Smooth muscle cell (in vitro differentiated cells): ENCODE data around the gene ZNF821. TPM values are rescaled to one million over a fixed set of nuclear protein-coding genes. Genes with fewer than 3 reads are reported as not detected.

Experiments used
- DNase-seq: peaks from one replicate; lab custom pipeline; 2025; ENCODE audit not compliant: unreplicated experiment; lab: John Stamatoyannopoulos, UW
- H2AFZ ChIP-seq: fragments of 200-600 bp; sonication (generic); 2 replicates; pipeline ENCODE4 v1.6.0; 2016; ENCODE audit warnings: antibody characterized with exemption, low read depth, mild to moderate bottlenecking
- H3F3A ChIP-seq: fragments of 200-600 bp; sonication (generic); 2 replicates; pipeline ENCODE4 v1.6.0; 2017; ENCODE audit warnings: antibody characterized with exemption, low read depth
- H3K27ac ChIP-seq: fragments of 200-600 bp; sonication (generic); 2 replicates; pipeline ENCODE4 v1.5.1; 2016; ENCODE audit warnings: low read depth, mild to moderate bottlenecking
- H3K27me3 ChIP-seq: fragments of 200-600 bp; sonication (generic); 2 replicates; pipeline ENCODE4 v1.6.1; 2016; ENCODE audit warnings: low read depth, mild to moderate bottlenecking
- H3K36me3 ChIP-seq: fragments of 200-600 bp; sonication (generic); 2 replicates; pipeline ENCODE4 v1.5.1; 2016; ENCODE audit warnings: low read depth
- H3K4me1 ChIP-seq: fragments of 200-600 bp; sonication (generic); 2 replicates; pipeline ENCODE4 v1.5.1; 2016; ENCODE audit warnings: low read depth
- H3K4me2 ChIP-seq: fragments of 200-600 bp; sonication (generic); 2 replicates; pipeline ENCODE4 v1.6.0; 2016; ENCODE audit warnings: mild to moderate bottlenecking
- H3K4me3 ChIP-seq: fragments of 200-600 bp; sonication (generic); 2 replicates; pipeline ENCODE4 v1.5.1; 2016; ENCODE audit warnings: mild to moderate bottlenecking
- H3K79me2 ChIP-seq: fragments of 200-600 bp; sonication (generic); 2 replicates; pipeline ENCODE4 v1.6.0; 2016; ENCODE audit warnings: low read depth, mild to moderate bottlenecking
- H3K9ac ChIP-seq: fragments of 200-600 bp; sonication (generic); 2 replicates; pipeline ENCODE4 v1.6.0; 2016; ENCODE audit warnings: low read depth
- H3K9me3 ChIP-seq: fragments of 200-600 bp; sonication (generic); replicated peaks from 2 replicates; pipeline ENCODE4 v1.5.1; 2016; ENCODE audit warnings: low read depth
- H4K20me1 ChIP-seq: fragments of 200-600 bp; sonication (generic); 2 replicates; pipeline ENCODE4 v1.6.0; 2016; ENCODE audit warnings: low read depth
- WGBS: methylation state at CpG from one replicate; pipeline ENCODE4 v1.1.7; 2016; ENCODE audit warnings: low lambda C conversion rate; 5-methylcytosine and 5-hydroxymethylcytosine counted together
- polyA plus RNA-seq: library from polyadenylated mRNA; unstranded; fragments of >200 nt; fragmentation: Nextera tagmentation; extraction: Ambion mirVana; gene quantifications from 2 replicates; pipeline ENCODE4 v1.2.1, GENCODE V29; 2016
- total RNA-seq: library from RNA; depleted of rRNA; stranded (reverse); fragments of >200 nt; gene quantifications from 2 replicates; pipeline ENCODE4 v1.2.3, GENCODE V29; 2014
- TF ChIP-seq, protein P1 (sequence below): fragments of 200-600 bp; sonication (generic); IDR thresholded peaks from 2 replicates; pipeline ENCODE4 v1.5.1; 2017; ENCODE audit warnings: borderline replicate concordance, mild to moderate bottlenecking, antibody characterized with exemption; ENCODE audit not compliant: insufficient read depth, poor library complexity, severe bottlenecking

Gene ZNF821
- total and polyA plus RNA-seq, 2 experiments from 2014 or later: 12.0 to 17.5 TPM

DNA sequence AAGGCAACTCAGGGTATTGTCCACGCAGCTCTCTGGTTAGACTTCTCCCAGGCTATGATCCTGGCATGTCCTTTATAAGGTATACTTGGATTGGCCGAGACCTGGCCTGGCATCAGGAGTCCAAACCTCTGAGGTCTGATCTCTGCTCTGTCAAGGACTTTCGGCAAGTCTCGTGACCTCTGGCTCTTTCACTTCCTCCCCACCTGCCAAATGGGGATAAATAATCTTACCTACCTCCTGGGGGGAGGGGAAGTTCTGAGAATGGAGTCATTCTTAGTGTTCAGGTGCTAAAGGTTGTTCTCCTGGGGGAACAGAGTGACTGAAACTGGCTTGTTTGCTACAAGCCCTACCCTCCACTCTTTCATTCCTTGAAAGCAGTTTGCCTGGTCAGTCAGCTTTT, 30.6 kb downstream of the ZNF821 start:
- no peak overlapping the region for H3K9ac ChIP-seq
- no peaks in the 10 kb centered on the region for H3K4me1 ChIP-seq
- peaks cover 8% of the 10 kb centered on the region for H3K79me2 ChIP-seq
- H2AFZ ChIP-seq: no peak overlapping the region
- no peaks in the 10 kb centered on the region for H3K9me3 ChIP-seq
- peaks cover 5% of the 10 kb centered on the region for H3K36me3 ChIP-seq
- no peaks in the 10 kb centered on the region for H3K27me3 ChIP-seq
- no peak for DNase-seq
- TF ChIP-seq, protein P1, sequence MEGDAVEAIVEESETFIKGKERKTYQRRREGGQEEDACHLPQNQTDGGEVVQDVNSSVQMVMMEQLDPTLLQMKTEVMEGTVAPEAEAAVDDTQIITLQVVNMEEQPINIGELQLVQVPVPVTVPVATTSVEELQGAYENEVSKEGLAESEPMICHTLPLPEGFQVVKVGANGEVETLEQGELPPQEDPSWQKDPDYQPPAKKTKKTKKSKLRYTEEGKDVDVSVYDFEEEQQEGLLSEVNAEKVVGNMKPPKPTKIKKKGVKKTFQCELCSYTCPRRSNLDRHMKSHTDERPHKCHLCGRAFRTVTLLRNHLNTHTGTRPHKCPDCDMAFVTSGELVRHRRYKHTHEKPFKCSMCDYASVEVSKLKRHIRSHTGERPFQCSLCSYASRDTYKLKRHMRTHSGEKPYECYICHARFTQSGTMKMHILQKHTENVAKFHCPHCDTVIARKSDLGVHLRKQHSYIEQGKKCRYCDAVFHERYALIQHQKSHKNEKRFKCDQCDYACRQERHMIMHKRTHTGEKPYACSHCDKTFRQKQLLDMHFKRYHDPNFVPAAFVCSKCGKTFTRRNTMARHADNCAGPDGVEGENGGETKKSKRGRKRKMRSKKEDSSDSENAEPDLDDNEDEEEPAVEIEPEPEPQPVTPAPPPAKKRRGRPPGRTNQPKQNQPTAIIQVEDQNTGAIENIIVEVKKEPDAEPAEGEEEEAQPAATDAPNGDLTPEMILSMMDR: no peak
- no peak overlapping the region for H3K4me2 ChIP-seq
- H3K27ac ChIP-seq: no peak overlapping the region
- 97% methylated on average over 4 of the region's 4 CpGs for WGBS
- no peak overlapping the region for H3K4me3 ChIP-seq
- H4K20me1 ChIP-seq: peaks cover 46% of the 10 kb centered on the region
- peaks cover 3% of the 10 kb centered on the region for H3F3A ChIP-seq

DNA sequence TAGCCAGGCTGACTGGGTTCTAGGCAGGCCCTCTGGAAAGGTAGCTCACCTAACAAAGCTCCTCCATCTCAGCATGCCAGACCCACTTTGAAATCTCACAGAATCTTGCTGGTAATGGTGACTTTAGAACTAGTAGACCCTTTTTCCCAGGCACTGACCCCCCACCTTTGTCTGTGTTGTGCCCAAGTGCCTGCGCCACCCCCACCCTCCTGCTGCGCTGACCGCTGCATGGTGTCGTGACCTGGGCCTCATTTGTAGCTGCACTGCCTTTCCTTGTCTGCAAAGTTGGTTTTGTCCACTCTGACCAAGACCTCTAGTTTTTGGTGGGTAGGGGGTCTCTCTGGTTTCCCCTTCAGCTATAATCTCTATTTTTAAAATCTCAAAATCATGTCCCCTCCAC, 31.4 kb downstream of the ZNF821 start:
- no peak overlapping the region for H3K27ac ChIP-seq
- H3K4me3 ChIP-seq: no peak overlapping the region
- TF ChIP-seq, protein P1: no peak
- 100% methylated on average over 4 of the region's 4 CpGs for WGBS
- no peaks in the 10 kb centered on the region for H3K4me1 ChIP-seq
- H3K79me2 ChIP-seq: peaks cover 17% of the 10 kb centered on the region
- H3K9me3 ChIP-seq: no peaks in the 10 kb centered on the region
- no peak for DNase-seq
- H3K9ac ChIP-seq: no peak overlapping the region
- H2AFZ ChIP-seq: no peak overlapping the region
- H3K4me2 ChIP-seq: no peak overlapping the region
- H3K27me3 ChIP-seq: no peaks in the 10 kb centered on the region
- peaks cover 9% of the 10 kb centered on the region for H3K36me3 ChIP-seq
- peaks cover 43% of the 10 kb centered on the region for H4K20me1 ChIP-seq
- H3F3A ChIP-seq: no peaks in the 10 kb centered on the region

DNA sequence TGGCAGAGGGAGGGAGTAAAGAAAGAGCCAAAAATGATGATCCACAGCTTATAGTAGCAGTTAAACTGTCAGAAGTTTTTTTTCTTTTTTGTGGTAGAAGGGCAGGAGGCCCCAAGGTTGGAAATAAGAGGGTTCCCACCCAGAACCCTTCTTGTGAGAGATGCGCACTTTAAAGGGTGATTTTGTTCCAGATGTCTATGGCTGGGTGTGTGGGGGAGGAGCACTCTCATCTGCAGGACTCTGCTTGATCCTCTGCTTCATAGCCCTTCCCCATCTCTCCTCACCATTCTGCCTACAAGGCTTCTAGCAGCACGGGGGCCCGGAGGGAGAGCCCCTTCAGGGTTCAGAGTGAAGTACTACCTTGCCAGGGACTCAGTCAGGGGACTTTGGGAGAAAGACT, 31.8 kb downstream of the ZNF821 start:
- Histone ChIP-seq H3K27me3 (no peaks in the 10 kb centered on the region), H2AFZ (no peak overlapping the region), H3K4me3 (no peak overlapping the region), H3K79me2 (peaks cover 21% of the 10 kb centered on the region), H3K4me1 (peaks cover under 1% of the 10 kb centered on the region), H3F3A (no peaks in the 10 kb centered on the region), H3K9ac (no peak overlapping the region), H3K36me3 (peaks cover 9% of the 10 kb centered on the region), H3K27ac (no peak overlapping the region), H4K20me1 (peaks cover 47% of the 10 kb centered on the region), H3K9me3 (no peaks in the 10 kb centered on the region), H3K4me2 (no peak overlapping the region)
- TF ChIP-seq, protein P1: no peak
- 97% methylated on average over 3 of the region's 3 CpGs for WGBS
- DNase-seq: no peak

DNA sequence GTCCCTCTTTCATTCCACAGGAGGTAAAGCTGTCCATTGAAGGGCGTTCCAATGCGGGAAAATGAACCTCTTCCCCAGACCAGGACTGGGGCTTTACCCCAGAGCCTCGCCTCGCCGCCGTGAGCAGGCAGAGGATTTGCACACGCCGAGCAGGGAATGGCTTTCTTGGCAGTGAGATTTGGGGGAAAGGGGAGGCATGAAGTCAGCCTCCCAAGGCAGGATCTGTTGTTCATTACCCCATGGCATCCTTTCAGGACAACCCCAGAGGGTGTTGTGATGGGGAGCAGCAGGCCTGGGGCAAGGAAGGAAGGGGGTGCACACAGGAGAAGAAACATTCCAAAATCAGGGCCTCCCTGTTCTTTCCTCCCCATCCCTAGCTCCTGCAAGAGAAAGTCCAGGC, 32.2 kb downstream of the ZNF821 start:
- H3K27me3 ChIP-seq: no peaks in the 10 kb centered on the region
- no peaks in the 10 kb centered on the region for H3F3A ChIP-seq
- no peak overlapping the region for H3K4me2 ChIP-seq
- peaks cover 9% of the 10 kb centered on the region for H3K36me3 ChIP-seq
- DNase-seq: no peak
- H3K4me3 ChIP-seq: no peak overlapping the region
- H2AFZ ChIP-seq: no peak overlapping the region
- 97% methylated on average over 8 of the region's 8 CpGs for WGBS
- H3K4me1 ChIP-seq: peaks cover 5% of the 10 kb centered on the region
- H3K9ac ChIP-seq: no peak overlapping the region
- no peak overlapping the region for H3K27ac ChIP-seq
- peaks cover 49% of the 10 kb centered on the region for H4K20me1 ChIP-seq
- H3K9me3 ChIP-seq: no peaks in the 10 kb centered on the region
- TF ChIP-seq, protein P1: no peak
- H3K79me2 ChIP-seq: peaks cover 25% of the 10 kb centered on the region
